B cell (primary cell): Measurements from ENCODE around the gene PNPO. TPM values are rescaled to one million over a fixed set of nuclear protein-coding genes. Genes with fewer than 3 reads are reported as not detected.
"Not testable (repeated sequence)": the region's sequence is repeated elsewhere in the genome, so short reads cannot be mapped to it uniquely, and the experiment has no call there.

Experiments used
- ATAC-seq: fragments of 200-7000 bp; cut with Tn5 transposase; one replicate; pipeline ENCODE4 v1.10.0; 2021; ENCODE audit warnings: low read depth, mild to moderate bottlenecking, moderate number of reproducible peaks, moderate library complexity
- CTCF ChIA-PET: fragments of 350-600 bp; sonication (Branson Sonifier 250); formaldehyde crosslinking; loops from one replicate; lab custom pipeline; 2021; ENCODE audit warnings: antibody characterized with exemption, inconsistent platforms; lab: Charles Lee
- POLR2A ChIA-PET: fragments of 350-600 bp; sonication (Branson Sonifier 250); formaldehyde crosslinking; loops from one replicate; lab custom pipeline; 2021; ENCODE audit warnings: antibody characterized with exemption; lab: Charles Lee
- DNase-seq: peaks from one replicate; pipeline ENCODE4 v3.0.0; 2013
- H2AFZ ChIP-seq: 2 replicates; pipeline ENCODE4 v1.6.1; 2012; ENCODE audit warnings: mild to moderate bottlenecking, low read depth, low read length; ENCODE audit not compliant: insufficient read depth, poor library complexity, severe bottlenecking
- H3K27ac ChIP-seq, 2 donors: 1 replicate in 1 of 2; 2 replicates in 1 of 2; pipeline ENCODE4 v1.5.1; 2012 to 2013; ENCODE audit warnings: low read length in 2 of 2, mild to moderate bottlenecking in 2 of 2, moderate library complexity in 1 of 2
- H3K27me3 ChIP-seq, 4 experiments: fragments of 200-600 bp in 1 of 4; sonication (generic) in 1 of 4; replicated peaks in 1 of 4; 1 replicate in 2 of 4; 2 replicates in 2 of 4; pipeline versions ENCODE4 v1.6.1 to v1.7.0; 2013 to 2016; ENCODE audit warnings: low read length in 3 of 4, mild to moderate bottlenecking in 2 of 4, mixed read lengths in 1 of 4, moderate library complexity in 1 of 4; ENCODE audit not compliant: insufficient read depth in 4 of 4, control insufficient read depth in 3 of 4; ENCODE audit errors: control extremely low read depth in 1 of 4
- H3K36me3 ChIP-seq, 2 experiments: replicated peaks in 1 of 2; 1 replicate in 1 of 2; 2 replicates in 1 of 2; pipeline versions ENCODE4 v1.6.1 to v1.7.1; 2013; ENCODE audit warnings: low read length in 1 of 2; ENCODE audit not compliant: insufficient read depth in 2 of 2, control insufficient read depth in 1 of 2; ENCODE audit errors: control extremely low read depth in 1 of 2, extremely low read depth in 1 of 2
- H3K4me1 ChIP-seq, 2 donors: fragments of 200-600 bp in 1 of 2; sonication (generic) in 1 of 2; 1 replicate in 1 of 2; 2 replicates in 1 of 2; pipeline versions ENCODE4 v1.5.1 to v1.6.1; 2013 to 2017; ENCODE audit warnings: low read length in 2 of 2; ENCODE audit not compliant: control insufficient read depth in 2 of 2, insufficient read depth in 2 of 2
- H3K4me2 ChIP-seq: replicated peaks from 2 replicates; pipeline ENCODE3; 2012; ENCODE audit warnings: mild to moderate bottlenecking, low read depth, low read length; ENCODE audit not compliant: poor library complexity, severe bottlenecking
- H3K4me3 ChIP-seq, 5 experiments: fragments of 200-600 bp in 1 of 5; sonication (generic) in 1 of 5; 1 replicate in 3 of 5; 2 replicates in 2 of 5; pipeline versions ENCODE4 v1.5.1 to v1.7.0; 2011 to 2016; ENCODE audit warnings: low read length in 4 of 5, mild to moderate bottlenecking in 4 of 5, low read depth in 2 of 5, control low read depth in 1 of 5, moderate library complexity in 1 of 5; ENCODE audit not compliant: insufficient read depth in 1 of 5; ENCODE audit errors: control extremely low read depth in 1 of 5, extremely low read depth in 1 of 5
- H3K79me2 ChIP-seq: fragments of 200-600 bp; sonication (generic); one replicate; pipeline ENCODE4 v1.6.0; 2016; ENCODE audit warnings: low read length; ENCODE audit not compliant: control insufficient read depth, insufficient read depth
- H3K9ac ChIP-seq: fragments of 200-600 bp; sonication (generic); 2 replicates; pipeline ENCODE4 v1.6.1; 2017; ENCODE audit warnings: mild to moderate bottlenecking, low read length, moderate library complexity
- H3K9me3 ChIP-seq, 3 donors: one replicate each; pipeline versions ENCODE4 v1.6.1 to v1.7.1; 2013; ENCODE audit warnings: low read length in 2 of 3; ENCODE audit not compliant: control insufficient read depth in 2 of 3, insufficient read depth in 1 of 3; ENCODE audit errors: control extremely low read depth in 1 of 3
- H4K20me1 ChIP-seq: 2 replicates; pipeline ENCODE4 v1.6.0; 2012; ENCODE audit warnings: mild to moderate bottlenecking, low read length; ENCODE audit not compliant: insufficient read depth, control insufficient read depth, poor library complexity, severe bottlenecking
- H3K27ac Mint-ChIP-seq: one replicate; pipeline ENCODE4 v1.8.0; 2021; ENCODE audit warnings: mixed read lengths
- H3K27me3 Mint-ChIP-seq: one replicate; pipeline ENCODE4 v1.8.0; 2021; ENCODE audit warnings: mixed read lengths
- H3K4me1 Mint-ChIP-seq: one replicate; pipeline ENCODE4 v1.8.0; 2021; ENCODE audit warnings: mixed read lengths
- H3K4me3 Mint-ChIP-seq: one replicate; pipeline ENCODE4 v1.8.0; 2021; ENCODE audit warnings: mixed read lengths
- H3K9me3 Mint-ChIP-seq: one replicate; pipeline ENCODE4 v1.8.0; 2022; ENCODE audit warnings: mixed read lengths; ENCODE audit not compliant: insufficient read depth
- CTCF ChIP-seq: fragments of 200-600 bp; IDR thresholded peaks from one replicate; pipeline ENCODE4 v1.8.0; 2022; ENCODE audit warnings: antibody characterized with exemption, mild to moderate bottlenecking
- EZH2 ChIP-seq: IDR thresholded peaks from 2 replicates; pipeline ENCODE4 v1.6.1; 2012; ENCODE audit warnings: borderline replicate concordance, low read depth, mild to moderate bottlenecking, moderate library complexity, low read length; ENCODE audit not compliant: insufficient read depth, poor library complexity, severe bottlenecking
- WGBS: methylation state at CpG from one replicate; pipeline ENCODE4 v1.1.5; 2013; ENCODE audit warnings: missing lambda C conversion rate; ENCODE audit not compliant: insufficient coverage; 5-methylcytosine and 5-hydroxymethylcytosine counted together
- intact Hi-C: fragments of 100-400 bp; cut with micrococcal nuclease; formaldehyde crosslinking; loops from one replicate; pipeline ENCODE4 v1.10.0; 2022
- polyA plus RNA-seq: library from polyadenylated mRNA; depleted of rRNA; stranded (reverse); fragments of >200 nt; gene quantifications from 2 replicates; pipeline ENCODE4 v1.2.3, GENCODE V29; 2012
- total RNA-seq, 2 donors: library from RNA; stranded (reverse); fragments of 120-200 nt in 1 of 2; gene quantifications; 1 replicate in 1 of 2; 2 replicates in 1 of 2; pipeline versions ENCODE4 v1.2.3 to v1.2.4, GENCODE V29; 2013 to 2022

PNPO gene
- total and polyA plus RNA-seq, 2 donors (not counting 1 experiment from before 2014, with no cell fraction given): 8.0 to 14.7 TPM

- ATAC-seq (no peak), DNase-seq (no peak)
- Histone ChIP-seq H2AFZ (no peak overlapping the region), H3K27ac (no peak overlapping the region), H4K20me1 (no peaks in the 10 kb centered on the region), H3K4me1 (no peaks in the 10 kb centered on the region), H3K4me2 (no peak overlapping the region), H3K4me3 (no peak overlapping the region), H3K79me2 (peaks cover 2% of the 10 kb centered on the region), H3K27me3 (no peaks in the 10 kb centered on the region), H3K9me3 (no peaks in the 10 kb centered on the region), H3K36me3 (peaks cover 0 to 8% of the 10 kb centered on the region in 2 experiments), H3K9ac (no peak overlapping the region)
- no peaks in the 10 kb centered on the region for H3K9me3 Mint-ChIP-seq
- no peaks in the 10 kb centered on the region for H3K4me1 Mint-ChIP-seq
- no peaks in the 10 kb centered on the region for H3K27me3 Mint-ChIP-seq
- TF ChIP-seq CTCF (no peak), EZH2 (no peak)
- ChIA-PET CTCF (interaction anchor here (1.4 kb wide), 1 partner anchor 12 kb away, joined by 5 read pairs; no protein-coding TSS in a partner anchor), POLR2A (no interaction called here)
- 62% methylated on average over 1 of the region's 1 CpG for WGBS
- no peak overlapping the region for H3K4me3 Mint-ChIP-seq
- intact Hi-C loops: no loop called here
- H3K27ac Mint-ChIP-seq: no peak overlapping the region
These were observed 6.5 kb upstream of the PNPO start for GRCh38 chr17:47934856-47935255.

- CTCF ChIA-PET: interaction anchor here (1.0 to 1.4 kb wide), 2 partner anchors 11 to 14 kb away, joined by 3 to 5 read pairs; no protein-coding TSS in a partner anchor
- H3K79me2 ChIP-seq, H3K27ac Mint-ChIP-seq, intact Hi-C loops, H3K4me2 ChIP-seq, H3K4me3 ChIP-seq, H3K27me3 ChIP-seq, H2AFZ ChIP-seq, H3K27ac ChIP-seq, H3K27me3 Mint-ChIP-seq, POLR2A ChIA-PET, H3K36me3 ChIP-seq, H4K20me1 ChIP-seq, H3K9me3 Mint-ChIP-seq, ATAC-seq, DNase-seq, H3K9ac ChIP-seq, H3K9me3 ChIP-seq, H3K4me1 ChIP-seq, H3K4me3 Mint-ChIP-seq, H3K4me1 Mint-ChIP-seq: not testable (repeated sequence)
- WGBS: 83% methylated on average over 1 of the region's 3 CpGs
These were observed 5.9 kb upstream of the PNPO start for GRCh38 chr17:47935468-47935867.
